Smooth muscle cell (in vitro differentiated cells): Measurements from ENCODE around the gene MARK4. TPM values are rescaled to one million over a fixed set of nuclear protein-coding genes. Genes with fewer than 3 reads are reported as not detected.

ENCODE experiments used
- DNase-seq: peaks from one replicate; lab custom pipeline; 2025; ENCODE audit not compliant: unreplicated experiment; lab: John Stamatoyannopoulos, UW
- H2AFZ ChIP-seq: fragments of 200-600 bp; sonication (generic); 2 replicates; pipeline ENCODE4 v1.6.0; 2016; ENCODE audit warnings: antibody characterized with exemption, low read depth, mild to moderate bottlenecking
- H3F3A ChIP-seq: fragments of 200-600 bp; sonication (generic); 2 replicates; pipeline ENCODE4 v1.6.0; 2017; ENCODE audit warnings: antibody characterized with exemption, low read depth
- H3K27ac ChIP-seq: fragments of 200-600 bp; sonication (generic); 2 replicates; pipeline ENCODE4 v1.5.1; 2016; ENCODE audit warnings: low read depth, mild to moderate bottlenecking
- H3K27me3 ChIP-seq: fragments of 200-600 bp; sonication (generic); 2 replicates; pipeline ENCODE4 v1.6.1; 2016; ENCODE audit warnings: low read depth, mild to moderate bottlenecking
- H3K36me3 ChIP-seq: fragments of 200-600 bp; sonication (generic); 2 replicates; pipeline ENCODE4 v1.5.1; 2016; ENCODE audit warnings: low read depth
- H3K4me1 ChIP-seq: fragments of 200-600 bp; sonication (generic); 2 replicates; pipeline ENCODE4 v1.5.1; 2016; ENCODE audit warnings: low read depth
- H3K4me2 ChIP-seq: fragments of 200-600 bp; sonication (generic); 2 replicates; pipeline ENCODE4 v1.6.0; 2016; ENCODE audit warnings: mild to moderate bottlenecking
- H3K4me3 ChIP-seq: fragments of 200-600 bp; sonication (generic); 2 replicates; pipeline ENCODE4 v1.5.1; 2016; ENCODE audit warnings: mild to moderate bottlenecking
- H3K79me2 ChIP-seq: fragments of 200-600 bp; sonication (generic); 2 replicates; pipeline ENCODE4 v1.6.0; 2016; ENCODE audit warnings: low read depth, mild to moderate bottlenecking
- H3K9ac ChIP-seq: fragments of 200-600 bp; sonication (generic); 2 replicates; pipeline ENCODE4 v1.6.0; 2016; ENCODE audit warnings: low read depth
- H3K9me3 ChIP-seq: fragments of 200-600 bp; sonication (generic); replicated peaks from 2 replicates; pipeline ENCODE4 v1.5.1; 2016; ENCODE audit warnings: low read depth
- H4K20me1 ChIP-seq: fragments of 200-600 bp; sonication (generic); 2 replicates; pipeline ENCODE4 v1.6.0; 2016; ENCODE audit warnings: low read depth
- CTCF ChIP-seq: fragments of 200-600 bp; sonication (generic); IDR thresholded peaks from 2 replicates; pipeline ENCODE4 v1.5.1; 2017; ENCODE audit warnings: borderline replicate concordance, mild to moderate bottlenecking, antibody characterized with exemption; ENCODE audit not compliant: insufficient read depth, poor library complexity, severe bottlenecking
- WGBS: methylation state at CpG from one replicate; pipeline ENCODE4 v1.1.7; 2016; ENCODE audit warnings: low lambda C conversion rate; 5-methylcytosine and 5-hydroxymethylcytosine counted together
- polyA plus RNA-seq: library from polyadenylated mRNA; unstranded; fragments of >200 nt; fragmentation: Nextera tagmentation; extraction: Ambion mirVana; gene quantifications from 2 replicates; pipeline ENCODE4 v1.2.1, GENCODE V29; 2016
- total RNA-seq: library from RNA; depleted of rRNA; stranded (reverse); fragments of >200 nt; gene quantifications from 2 replicates; pipeline ENCODE4 v1.2.3, GENCODE V29; 2014

Gene MARK4
- total and polyA plus RNA-seq, 2 experiments from 2014 or later, result 15.6 to 23.0 TPM

GRCh38 chr19:45231891-45232290, 19.2 kb upstream of the MARK4 start:
- Histone ChIP-seq H3K9ac (no peak overlapping the region), H3F3A (no peaks in the 10 kb centered on the region), H4K20me1 (no peaks in the 10 kb centered on the region), H3K4me1 (no peaks in the 10 kb centered on the region), H3K4me2 (no peak overlapping the region), H3K79me2 (no peaks in the 10 kb centered on the region), H3K27me3 (peaks cover 23% of the 10 kb centered on the region), H2AFZ (no peak overlapping the region), H3K27ac (no peak overlapping the region), H3K36me3 (no peaks in the 10 kb centered on the region), H3K4me3 (no peak overlapping the region), H3K9me3 (no peaks in the 10 kb centered on the region)
- no peak for TF ChIP-seq CTCF
- 58% methylated on average over 3 of the region's 3 CpGs for WGBS
- DNase-seq, result no peak

- no peaks in the 10 kb centered on the region for H3K36me3 ChIP-seq
- no peak overlapping the region for H3K4me3 ChIP-seq
- H3K4me1 ChIP-seq, result no peaks in the 10 kb centered on the region
- no peak overlapping the region for H3K4me2 ChIP-seq
- H3K27me3 ChIP-seq, result peaks cover 23% of the 10 kb centered on the region
- no peak overlapping the region for H2AFZ ChIP-seq
- H3K9ac ChIP-seq, result no peak overlapping the region
- no peaks in the 10 kb centered on the region for H3K79me2 ChIP-seq
- H4K20me1 ChIP-seq, result no peaks in the 10 kb centered on the region
- TF ChIP-seq CTCF, result no peak
- 50% methylated on average over 54 of the region's 93 CpGs for WGBS
- no peaks in the 10 kb centered on the region for H3K9me3 ChIP-seq
- H3F3A ChIP-seq, result no peaks in the 10 kb centered on the region
- H3K27ac ChIP-seq, result no peak overlapping the region
- no peak for DNase-seq
Observed at GRCh38 chr19:45234089-45234869, 16.8 kb upstream of the MARK4 start.

DNA sequence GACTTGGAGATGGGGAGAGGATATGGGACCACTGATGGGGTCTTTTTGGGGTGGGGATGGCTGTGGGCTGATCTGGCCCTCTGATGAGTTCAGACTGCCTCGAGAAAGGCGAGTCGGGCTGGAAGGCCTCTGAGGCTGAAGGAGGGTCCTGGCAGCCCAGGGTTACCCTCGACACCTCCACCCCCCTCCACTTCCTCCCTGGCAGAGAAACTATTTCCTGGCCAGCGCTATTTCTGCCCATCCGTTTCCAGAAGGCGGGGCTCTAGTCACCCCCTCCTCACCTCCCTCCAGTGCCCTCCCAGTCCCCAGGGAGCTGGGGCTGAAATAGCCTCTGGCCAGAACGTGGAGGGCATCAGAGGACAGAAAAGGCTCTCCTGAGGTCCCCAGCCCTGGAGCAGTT, 15.6 kb upstream of the MARK4 start:
- no peak for TF ChIP-seq CTCF
- no peaks in the 10 kb centered on the region for H3F3A ChIP-seq
- no peaks in the 10 kb centered on the region for H4K20me1 ChIP-seq
- H2AFZ ChIP-seq, result no peak overlapping the region
- DNase-seq, result no peak
- no peaks in the 10 kb centered on the region for H3K4me1 ChIP-seq
- H3K4me3 ChIP-seq, result no peak overlapping the region
- H3K9ac ChIP-seq, result no peak overlapping the region
- 56% methylated on average over 5 of the region's 8 CpGs for whole genome bisulfite sequencing
- H3K27me3 ChIP-seq, result peaks cover 23% of the 10 kb centered on the region
- H3K79me2 ChIP-seq, result no peaks in the 10 kb centered on the region
- H3K36me3 ChIP-seq, result no peaks in the 10 kb centered on the region
- H3K9me3 ChIP-seq, result no peaks in the 10 kb centered on the region
- H3K4me2 ChIP-seq, result no peak overlapping the region
- H3K27ac ChIP-seq, result no peak overlapping the region

DNA sequence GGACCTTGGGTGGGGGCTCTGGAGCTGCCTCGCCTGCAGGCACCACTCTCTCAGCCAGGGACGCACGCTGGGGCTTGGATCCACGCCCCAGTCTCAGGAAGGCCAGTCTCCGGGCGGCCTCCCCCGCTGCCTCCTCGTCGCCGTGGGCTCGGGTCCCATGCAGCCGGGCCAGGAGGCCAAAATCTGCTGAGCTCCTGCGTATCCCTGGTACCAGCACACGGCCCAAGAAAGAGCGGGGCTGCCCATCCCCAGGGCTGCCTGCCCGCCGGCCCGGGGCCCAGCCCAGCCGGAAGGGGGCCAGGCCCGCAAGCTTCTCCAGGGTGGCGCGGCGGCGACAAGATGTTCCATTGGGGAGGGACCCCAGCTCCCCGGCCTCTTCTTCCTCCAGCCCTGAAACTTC, 12.5 kb upstream of the MARK4 start:
- Histone ChIP-seq H3K4me3 (no peak overlapping the region), H3K36me3 (no peaks in the 10 kb centered on the region), H3K27me3 (peaks cover 18% of the 10 kb centered on the region), H3K4me2 (no peak overlapping the region), H3F3A (no peaks in the 10 kb centered on the region), H3K4me1 (no peaks in the 10 kb centered on the region), H3K9ac (no peak overlapping the region), H3K9me3 (no peaks in the 10 kb centered on the region), H4K20me1 (no peaks in the 10 kb centered on the region), H2AFZ (no peak overlapping the region), H3K27ac (no peak overlapping the region), H3K79me2 (peaks cover 3% of the 10 kb centered on the region)
- DNase-seq, result no peak
- TF ChIP-seq CTCF, result no peak
- 95% methylated on average over 25 of the region's 25 CpGs for WGBS
